Activated naive CD8-positive, alpha-beta T cell treated with anti-CD3 and anti-CD28 coated beads, Interleukin-2, amount 50 U/mL, for 24 hours (primary cell): ENCODE results near the gene ANKRD23.
"Not testable (repeated sequence)": the region's sequence is repeated elsewhere in the genome, so short reads cannot be mapped to it uniquely, and the experiment has no call there.

Source experiments
- ATAC-seq: fragments of 150-1000 bp; cut with Tn5 transposase; one replicate; pipeline ENCODE4 v1.10.0; 2021
- DNase-seq: peaks from one replicate; pipeline ENCODE4 v3.0.0; 2021
- H3K27ac Mint-ChIP-seq: one replicate; pipeline ENCODE4 v1.8.0; 2021; ENCODE audit warnings: mild to moderate bottlenecking, mixed read lengths
- H3K27me3 Mint-ChIP-seq: one replicate; pipeline ENCODE4 v1.8.0; 2021; ENCODE audit warnings: mixed read lengths
- H3K36me3 Mint-ChIP-seq: one replicate; pipeline ENCODE4 v1.8.0; 2021; ENCODE audit warnings: low read depth, mixed read lengths
- H3K4me1 Mint-ChIP-seq: one replicate; pipeline ENCODE4 v1.8.0; 2021; ENCODE audit warnings: mixed read lengths
- H3K4me3 Mint-ChIP-seq: one replicate; pipeline ENCODE4 v1.8.0; 2021; ENCODE audit warnings: mild to moderate bottlenecking, moderate library complexity, mixed read lengths
- H3K9me3 Mint-ChIP-seq: one replicate; pipeline ENCODE4 v1.8.0; 2021; ENCODE audit warnings: mixed read lengths

Gene ANKRD23

DNA sequence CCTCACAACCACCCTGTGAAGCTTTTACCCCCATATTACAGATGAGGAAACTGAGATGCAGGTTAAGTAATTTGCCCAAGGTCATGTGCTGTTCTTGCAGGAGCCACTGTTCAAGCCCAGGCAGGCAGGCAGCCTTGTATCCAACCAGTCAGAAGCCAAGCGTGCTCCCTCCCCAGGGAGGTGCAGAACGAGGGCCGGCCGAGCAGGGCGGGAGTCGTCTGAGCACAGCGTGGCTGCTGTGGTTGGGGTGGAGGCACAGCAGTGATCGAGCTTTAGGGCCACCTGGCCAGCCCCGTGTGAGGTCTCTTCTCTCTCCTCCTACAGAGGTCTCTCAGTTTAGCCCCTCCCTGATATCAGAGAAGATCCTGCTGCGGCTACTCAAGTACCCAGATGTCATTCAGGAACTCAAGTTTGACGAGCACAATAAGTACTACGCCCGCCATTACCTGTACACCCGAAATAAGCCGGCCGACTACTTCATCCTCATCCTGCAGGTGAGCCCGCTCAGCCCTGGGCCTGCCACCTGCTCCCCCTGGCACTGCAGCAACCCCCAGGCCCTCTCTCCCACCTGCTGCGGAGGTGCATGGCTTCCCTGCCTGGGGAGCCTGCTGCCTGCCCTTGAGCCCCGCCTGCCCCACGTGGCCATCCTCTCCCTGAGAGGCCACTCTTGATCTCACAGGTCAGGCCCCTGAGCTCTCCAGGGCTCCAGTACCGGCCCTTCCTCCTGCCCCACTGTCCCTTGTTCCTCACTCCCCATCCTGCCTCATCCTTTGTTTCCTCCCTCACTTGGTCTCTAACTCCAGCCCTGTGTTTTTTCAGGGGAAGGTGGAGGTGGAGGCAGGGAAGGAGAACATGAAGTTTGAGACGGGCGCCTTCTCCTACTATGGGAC lies 44.8 kb downstream of the ANKRD23 start:
- no peak overlapping the region for H3K4me3 Mint-ChIP-seq
- H3K9me3 Mint-ChIP-seq, result no peaks in the 10 kb centered on the region
- no peaks in the 10 kb centered on the region for H3K4me1 Mint-ChIP-seq
- ATAC-seq, result no peak
- no peaks in the 10 kb centered on the region for H3K27me3 Mint-ChIP-seq
- no peaks in the 10 kb centered on the region for H3K36me3 Mint-ChIP-seq
- H3K27ac Mint-ChIP-seq, result no peak overlapping the region
- DNase-seq, result no peak

DNA sequence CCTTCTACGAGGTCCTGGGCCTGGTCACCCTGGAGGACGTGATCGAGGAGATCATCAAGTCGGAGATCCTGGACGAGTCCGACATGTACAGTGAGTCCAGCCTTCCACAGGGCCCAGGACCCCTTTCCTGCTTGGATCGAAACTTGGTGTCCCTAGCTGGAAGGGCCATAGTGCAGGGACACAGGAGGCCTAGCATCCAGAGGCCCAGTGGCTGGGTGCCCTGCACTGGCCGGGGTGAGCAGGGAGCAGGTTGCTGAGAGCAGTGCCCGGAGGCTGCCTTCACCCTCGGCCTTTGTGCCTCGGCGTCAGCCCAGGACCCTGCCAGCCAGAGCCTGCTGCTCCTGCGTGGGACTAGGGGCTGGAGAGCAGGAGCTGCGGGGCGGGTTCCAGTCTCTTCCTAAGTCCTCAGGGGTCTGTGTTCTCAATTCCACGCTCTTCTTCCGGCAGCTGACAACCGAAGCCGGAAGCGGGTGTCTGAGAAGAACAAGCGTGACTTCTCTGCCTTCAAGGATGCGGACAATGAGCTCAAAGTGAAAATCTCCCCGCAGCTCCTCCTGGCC lies 46.7 kb downstream of the ANKRD23 start:
- H3K9me3 Mint-ChIP-seq, result no peaks in the 10 kb centered on the region
- no peaks in the 10 kb centered on the region for H3K4me1 Mint-ChIP-seq
- no peak overlapping the region for H3K27ac Mint-ChIP-seq
- H3K27me3 Mint-ChIP-seq, result no peaks in the 10 kb centered on the region
- DNase-seq (no peak), ATAC-seq (no peak)
- no peaks in the 10 kb centered on the region for H3K36me3 Mint-ChIP-seq
- H3K4me3 Mint-ChIP-seq, result no peak overlapping the region

DNA sequence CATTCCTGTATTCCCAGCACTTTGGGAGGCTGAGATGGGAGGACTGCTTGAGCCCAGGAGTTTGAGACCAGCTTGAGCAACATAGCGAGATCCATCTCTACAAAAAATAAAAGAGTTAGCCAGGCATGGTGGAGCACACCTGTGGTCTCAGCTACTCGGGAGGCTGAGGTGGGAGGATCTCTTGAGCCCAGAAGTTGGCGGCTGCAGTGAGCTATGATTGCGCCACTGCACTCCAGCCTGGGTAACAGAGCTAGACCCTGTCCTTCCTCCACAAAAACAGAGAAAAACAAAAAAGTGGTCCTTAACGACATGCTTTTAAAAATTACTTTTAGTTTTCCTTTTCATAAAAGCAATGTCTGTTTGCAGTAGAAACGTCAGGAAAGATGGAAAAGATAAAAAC lies 47.3 kb downstream of the ANKRD23 start:
- not testable (repeated sequence) for H3K36me3 Mint-ChIP-seq, H3K4me1 Mint-ChIP-seq, H3K27ac Mint-ChIP-seq, DNase-seq, H3K9me3 Mint-ChIP-seq, H3K4me3 Mint-ChIP-seq, H3K27me3 Mint-ChIP-seq, ATAC-seq

DNA sequence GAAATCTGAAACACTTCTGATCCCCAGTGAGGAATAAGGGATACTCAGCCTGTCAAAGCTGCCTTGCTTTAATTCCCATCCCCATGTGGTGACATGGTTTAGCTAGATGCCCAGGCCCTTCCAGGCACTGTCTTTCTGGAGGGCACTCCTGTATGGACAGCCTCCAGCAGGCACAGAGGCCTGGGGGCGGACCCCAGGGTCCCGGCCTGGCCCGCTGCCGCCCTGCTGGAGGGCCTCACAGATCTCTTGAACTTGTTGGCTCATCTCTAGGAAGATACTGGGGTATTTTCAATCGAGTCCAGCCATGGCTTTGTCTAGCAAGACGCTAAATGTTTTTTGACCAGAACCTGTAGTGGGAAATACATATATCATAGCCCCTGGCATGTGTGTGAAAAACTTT lies 48.7 kb downstream of the ANKRD23 start:
- Mint-ChIP-seq H3K4me1 (no peaks in the 10 kb centered on the region), H3K27me3 (no peaks in the 10 kb centered on the region), H3K36me3 (no peaks in the 10 kb centered on the region), H3K4me3 (no peak overlapping the region), H3K9me3 (no peaks in the 10 kb centered on the region), H3K27ac (no peak overlapping the region)
- no peak for DNase-seq
- ATAC-seq, result no peak

DNA sequence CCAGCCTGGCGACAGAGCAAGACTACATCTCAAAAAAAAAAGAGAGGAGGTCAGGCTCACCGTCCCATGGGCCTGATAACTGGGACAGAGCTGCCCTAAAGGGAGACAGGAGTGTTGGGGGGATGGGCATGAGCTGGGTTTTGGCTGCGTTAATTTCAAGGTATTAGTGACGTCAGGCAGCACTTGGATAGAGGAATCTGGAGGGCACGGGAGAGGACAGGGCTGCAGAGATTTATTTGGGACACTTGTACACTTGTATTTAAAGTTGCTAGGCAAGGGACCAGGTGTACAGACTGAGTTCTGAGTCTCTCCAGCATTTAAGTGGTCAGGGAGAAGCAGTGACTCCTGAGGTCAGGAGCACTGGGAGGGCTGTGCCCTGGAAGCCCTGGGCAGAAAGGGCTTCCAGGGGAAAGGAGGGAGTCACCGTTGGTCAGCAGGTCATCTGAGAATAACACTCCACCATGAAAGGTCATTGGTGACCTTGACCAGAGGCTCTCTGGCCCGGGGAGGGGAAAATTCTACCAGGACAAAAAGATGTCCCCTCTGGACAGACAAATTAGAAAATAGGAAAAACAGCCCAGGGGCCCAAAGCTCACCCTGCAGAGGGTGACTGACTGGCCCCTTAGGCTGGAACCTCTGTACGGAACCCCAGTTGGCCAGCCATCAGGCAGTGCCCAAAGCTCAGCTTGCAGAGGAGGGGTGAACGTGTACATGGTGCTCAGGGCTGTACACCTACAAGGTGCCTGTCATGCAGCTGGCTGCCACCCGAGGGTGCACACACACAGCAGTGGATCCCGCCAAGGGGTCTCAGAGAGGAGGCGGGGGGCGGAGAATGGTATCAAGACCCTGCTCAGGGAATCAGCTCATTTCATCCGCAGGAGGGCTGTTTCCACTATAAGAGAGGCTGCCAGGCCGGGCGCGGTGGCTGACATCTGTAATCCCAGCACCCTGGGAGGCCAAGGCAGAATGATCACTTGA lies 50.8 kb downstream of the ANKRD23 start:
- no peak for ATAC-seq
- H3K27me3 Mint-ChIP-seq, result no peaks in the 10 kb centered on the region
- H3K4me1 Mint-ChIP-seq, result no peaks in the 10 kb centered on the region
- H3K9me3 Mint-ChIP-seq, result no peaks in the 10 kb centered on the region
- DNase-seq, result no peak
- no peaks in the 10 kb centered on the region for H3K36me3 Mint-ChIP-seq
- H3K4me3 Mint-ChIP-seq, result no peak overlapping the region
- no peak overlapping the region for H3K27ac Mint-ChIP-seq

DNA sequence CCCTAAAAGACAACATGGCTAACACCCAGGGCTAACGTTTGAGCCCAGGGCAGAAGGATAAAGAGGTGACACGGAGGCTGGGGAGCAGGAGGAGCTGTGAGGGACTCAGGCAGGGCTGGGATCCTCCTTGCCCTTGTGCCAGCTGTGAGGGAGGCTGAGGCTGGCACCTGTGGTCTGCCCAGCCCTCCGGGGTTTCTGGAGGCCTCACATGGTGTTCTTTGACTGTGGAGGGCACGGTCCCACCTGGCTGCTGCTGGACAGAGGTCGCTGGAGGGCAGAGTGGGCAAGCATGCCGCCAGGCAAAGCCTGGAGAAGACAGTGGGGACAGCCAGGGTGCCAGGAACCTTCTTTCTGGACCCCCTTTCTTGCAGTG lies 54.6 kb downstream of the ANKRD23 start:
- Mint-ChIP-seq H3K4me1 (peaks cover 6% of the 10 kb centered on the region), H3K27ac (no peak overlapping the region), H3K4me3 (no peak overlapping the region), H3K36me3 (no peaks in the 10 kb centered on the region), H3K27me3 (no peaks in the 10 kb centered on the region), H3K9me3 (no peaks in the 10 kb centered on the region)
- DNase-seq (no peak), ATAC-seq (no peak)

DNA sequence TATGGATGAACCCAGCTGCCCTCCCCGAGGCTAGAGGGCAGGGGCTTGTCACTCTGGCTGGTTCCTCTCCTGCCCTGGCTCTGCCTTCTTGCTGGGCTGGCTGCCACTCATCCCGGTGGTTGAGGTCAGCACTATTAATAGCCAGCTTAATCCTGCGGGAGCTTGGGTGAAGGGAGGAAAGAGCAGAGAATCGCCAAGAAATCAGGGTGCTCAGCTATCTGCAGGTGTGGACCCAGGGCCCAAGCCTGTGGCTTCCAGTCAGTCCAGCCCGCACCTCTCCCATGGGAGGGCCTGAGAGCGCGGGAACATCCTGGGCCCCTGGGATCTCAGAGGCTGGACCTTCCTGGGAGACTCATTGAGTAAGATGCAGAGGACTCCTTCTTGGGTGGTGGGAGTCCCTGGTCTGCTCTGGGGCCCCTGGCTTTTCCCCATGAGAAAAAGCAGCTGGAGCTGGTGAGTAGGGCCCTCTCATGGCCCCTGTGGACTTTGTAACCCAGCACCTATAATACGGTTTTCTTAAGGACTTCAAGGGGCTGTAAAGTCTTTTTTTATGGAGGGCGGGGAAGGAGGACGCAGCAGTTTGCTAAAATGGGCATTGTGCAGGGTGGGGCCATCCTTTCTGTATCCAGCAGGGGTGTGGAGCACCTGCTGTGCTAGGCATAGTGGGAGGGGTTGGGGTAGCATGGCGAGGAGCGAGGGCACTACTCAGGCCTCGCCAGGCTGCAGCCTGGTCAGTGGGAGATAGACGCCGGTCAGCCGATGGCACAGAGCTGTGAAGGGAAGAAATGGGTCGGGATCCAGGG lies 55.2 kb downstream of the ANKRD23 start:
- Mint-ChIP-seq H3K9me3 (no peaks in the 10 kb centered on the region), H3K4me3 (no peak overlapping the region), H3K27me3 (no peaks in the 10 kb centered on the region), H3K27ac (no peak overlapping the region), H3K4me1 (peaks cover 6% of the 10 kb centered on the region), H3K36me3 (no peaks in the 10 kb centered on the region)
- ATAC-seq (no peak), DNase-seq (no peak)
